KOPT-K1 (cell line): ENCODE results near the gene TCEANC2.
"Not testable (repeated sequence)": the region's sequence is repeated elsewhere in the genome, so short reads cannot be mapped to it uniquely, and the experiment has no call there.

Experiments
- H3K27ac ChIP-seq: fragments of 200-600 bp; sonication (generic); 2 replicates; pipeline ENCODE4 v1.5.1; 2016; ENCODE audit warnings: antibody characterized with exemption, mild to moderate bottlenecking, low read depth, low read length; ENCODE audit not compliant: poor library complexity, severe bottlenecking
- H3K36me3 ChIP-seq: fragments of 200-600 bp; sonication (generic); 2 replicates; pipeline ENCODE4 v1.5.1; 2017; ENCODE audit warnings: antibody characterized with exemption, mild to moderate bottlenecking, low read length, moderate library complexity; ENCODE audit not compliant: insufficient read depth
- H3K9me3 ChIP-seq: fragments of 200-600 bp; sonication (generic); 2 replicates; pipeline ENCODE4 v1.5.1; 2017; ENCODE audit warnings: antibody characterized with exemption, low read length, mild to moderate bottlenecking; ENCODE audit not compliant: insufficient read depth, poor library complexity, severe bottlenecking

Gene TCEANC2

GRCh38 chr1:54094001-54094729 lies 40.8 kb downstream of the TCEANC2 start:
- Histone ChIP-seq H3K27ac (no peak overlapping the region), H3K9me3 (no peaks in the 10 kb centered on the region), H3K36me3 (peaks cover 29% of the 10 kb centered on the region)

DNA sequence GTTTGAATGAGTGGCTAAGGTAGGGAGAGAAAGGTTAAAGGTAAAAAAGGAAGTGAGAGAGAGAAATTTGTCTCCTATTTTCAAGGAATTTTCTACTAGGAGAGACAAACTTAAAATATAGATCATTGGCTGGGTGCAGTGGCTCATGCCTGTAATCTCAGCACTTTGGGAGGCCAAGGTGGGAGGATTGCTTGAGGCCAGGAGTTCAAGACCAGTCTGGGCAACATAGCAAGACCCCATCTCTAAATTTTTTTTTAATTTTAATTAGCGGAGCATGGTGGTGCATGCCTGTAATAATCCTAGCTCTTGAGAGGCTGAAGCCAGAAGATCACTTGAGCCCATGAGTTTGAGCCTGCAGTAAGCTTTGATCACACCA lies 41.3 kb downstream of the TCEANC2 start:
- not testable (repeated sequence) for H3K27ac ChIP-seq, H3K9me3 ChIP-seq
- peaks cover 25% of the 10 kb centered on the region for H3K36me3 ChIP-seq

DNA sequence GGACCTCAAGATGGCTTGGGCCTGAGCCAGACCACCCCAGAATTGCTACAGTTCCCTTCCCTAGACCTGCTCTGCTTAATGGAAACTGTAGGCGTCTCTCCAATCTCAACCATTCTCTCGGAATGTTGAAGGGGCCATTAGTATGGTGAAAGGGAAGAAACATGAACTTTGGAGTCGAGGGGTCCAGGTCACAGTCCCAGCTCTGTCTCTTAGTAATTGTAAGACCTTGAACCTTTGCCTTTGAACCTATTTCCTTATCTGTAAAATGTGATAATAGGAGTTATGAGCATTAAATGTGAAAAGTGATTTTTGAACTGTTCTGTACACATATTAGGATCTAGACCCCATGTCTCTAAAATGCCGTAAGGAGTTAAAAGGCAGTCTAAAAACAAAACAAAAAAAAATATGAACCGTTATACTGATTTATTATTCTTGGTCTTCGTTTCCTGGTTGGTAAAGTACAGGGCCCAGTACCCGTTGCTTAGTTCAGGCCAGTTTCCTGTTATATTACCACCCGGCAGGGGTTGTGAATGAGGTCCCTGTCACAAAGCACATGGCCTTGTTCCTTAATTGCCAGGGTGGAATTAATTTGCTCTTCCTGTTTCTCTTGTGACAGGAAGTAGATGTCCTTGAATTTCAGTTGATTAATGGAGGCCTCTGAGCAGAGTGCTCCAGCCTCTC lies 42.3 kb downstream of the TCEANC2 start:
- H3K36me3 ChIP-seq: peaks cover 22% of the 10 kb centered on the region
- H3K27ac ChIP-seq: no peak overlapping the region
- H3K9me3 ChIP-seq: no peaks in the 10 kb centered on the region

- Histone ChIP-seq H3K36me3 (peaks cover 22% of the 10 kb centered on the region), H3K27ac (no peak overlapping the region), H3K9me3 (no peaks in the 10 kb centered on the region)
These were observed 42.9 kb downstream of the TCEANC2 start for GRCh38 chr1:54096227-54096876.

DNA sequence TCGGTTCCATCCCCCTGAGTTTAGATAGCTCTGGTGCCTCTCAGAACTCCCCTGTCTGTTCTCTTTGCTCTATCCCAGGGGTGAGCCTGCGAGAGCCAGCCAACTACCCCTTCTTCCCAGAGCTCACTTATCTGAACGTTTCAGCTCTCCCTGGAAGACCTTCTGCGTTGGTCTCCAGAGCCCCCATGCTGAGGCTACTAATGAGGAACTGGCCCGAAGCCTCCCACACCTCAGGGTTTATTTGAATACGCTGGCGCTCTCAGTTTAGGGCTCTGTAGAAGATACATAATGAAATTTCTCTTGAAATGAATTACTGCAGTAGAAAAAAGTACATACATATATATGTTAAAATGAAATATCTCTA lies 43.5 kb downstream of the TCEANC2 start:
- peaks cover 22% of the 10 kb centered on the region for H3K36me3 ChIP-seq
- no peak overlapping the region for H3K27ac ChIP-seq
- no peaks in the 10 kb centered on the region for H3K9me3 ChIP-seq

GRCh38 chr1:54099061-54099610 lies 45.7 kb downstream of the TCEANC2 start:
- H3K27ac ChIP-seq: no peak overlapping the region
- peaks cover 22% of the 10 kb centered on the region for H3K36me3 ChIP-seq
- no peaks in the 10 kb centered on the region for H3K9me3 ChIP-seq

DNA sequence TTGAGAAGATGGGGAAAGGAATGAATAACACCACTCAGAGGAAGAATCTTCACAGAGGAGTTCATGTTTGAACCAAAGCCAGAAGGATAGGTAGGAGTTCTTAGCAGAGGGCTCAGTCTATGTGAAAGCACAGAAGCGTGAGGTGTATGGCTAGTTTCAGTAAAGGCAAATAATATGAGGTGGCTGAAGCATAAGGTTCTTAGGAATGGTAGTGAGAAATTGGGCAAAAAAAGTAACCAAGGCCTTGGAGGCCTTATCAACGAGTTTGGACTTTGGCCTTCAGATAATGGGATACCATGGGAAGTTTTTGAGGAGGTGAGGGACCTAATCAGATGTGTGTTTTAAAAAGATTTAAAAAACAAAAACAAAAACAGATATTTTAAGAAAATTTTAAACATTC lies 47.1 kb downstream of the TCEANC2 start:
- peaks cover 22% of the 10 kb centered on the region for H3K36me3 ChIP-seq
- no peak overlapping the region for H3K27ac ChIP-seq
- H3K9me3 ChIP-seq: no peaks in the 10 kb centered on the region

- Histone ChIP-seq H3K27ac (no peak overlapping the region), H3K36me3 (no peaks in the 10 kb centered on the region; the same call in 1 of the 2 replicates), H3K9me3 (no peaks in the 10 kb centered on the region)
These were observed 50.0 kb downstream of the TCEANC2 start for GRCh38 chr1:54103414-54103813.

DNA sequence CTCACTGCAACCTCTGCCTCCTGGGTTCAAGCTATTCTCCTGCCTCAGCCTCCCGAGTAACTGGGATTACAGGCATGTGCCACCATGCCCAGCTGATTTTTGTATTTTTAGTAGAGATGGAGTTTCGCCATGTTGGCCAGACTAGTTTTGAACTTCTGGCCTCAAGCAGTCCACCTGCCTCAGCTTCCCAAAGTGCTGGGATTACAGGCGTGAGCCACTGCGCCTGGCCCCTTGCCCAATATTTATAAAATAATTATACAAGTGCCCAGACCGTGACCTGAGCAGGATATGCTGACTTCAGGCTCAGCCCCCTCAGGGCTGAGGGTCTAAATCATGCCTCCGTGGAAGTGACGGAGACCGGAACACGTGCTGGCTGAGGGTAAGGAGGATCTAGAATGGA lies 51.2 kb downstream of the TCEANC2 start:
- H3K27ac ChIP-seq, H3K9me3 ChIP-seq, H3K36me3 ChIP-seq: not testable (repeated sequence)

- H3K36me3 ChIP-seq: no peaks in the 10 kb centered on the region; the same call in 1 of the 2 replicates
- H3K9me3 ChIP-seq: no peaks in the 10 kb centered on the region
- H3K27ac ChIP-seq: no peak overlapping the region
These were observed 51.7 kb downstream of the TCEANC2 start for GRCh38 chr1:54105080-54105479.

- Histone ChIP-seq H3K36me3 (no peaks in the 10 kb centered on the region; the same call in 1 of the 2 replicates), H3K27ac (no peak overlapping the region), H3K9me3 (no peaks in the 10 kb centered on the region)
These were observed 52.4 kb downstream of the TCEANC2 start for GRCh38 chr1:54105736-54106269.

GRCh38 chr1:54107131-54107530 lies 53.7 kb downstream of the TCEANC2 start:
- H3K36me3 ChIP-seq: no peaks in the 10 kb centered on the region; the same call in 1 of the 2 replicates
- no peak overlapping the region for H3K27ac ChIP-seq

GRCh38 chr1:54108156-54108555 lies 54.7 kb downstream of the TCEANC2 start:
- Histone ChIP-seq H3K27ac (no peak overlapping the region), H3K36me3 (no peaks in the 10 kb centered on the region), H3K9me3 (no peaks in the 10 kb centered on the region)

More at GRCh38 chr1:54107131-54107530, 53.7 kb downstream of the TCEANC2 start:
- no peaks in the 10 kb centered on the region for H3K9me3 ChIP-seq

GRCh38 chr1:54109129-54110090 lies 56.0 kb downstream of the TCEANC2 start:
- Histone ChIP-seq H3K36me3 (no peaks in the 10 kb centered on the region), H3K27ac (no peak overlapping the region), H3K9me3 (no peaks in the 10 kb centered on the region)
